ENCODE data around the gene FRS3.

DNA sequence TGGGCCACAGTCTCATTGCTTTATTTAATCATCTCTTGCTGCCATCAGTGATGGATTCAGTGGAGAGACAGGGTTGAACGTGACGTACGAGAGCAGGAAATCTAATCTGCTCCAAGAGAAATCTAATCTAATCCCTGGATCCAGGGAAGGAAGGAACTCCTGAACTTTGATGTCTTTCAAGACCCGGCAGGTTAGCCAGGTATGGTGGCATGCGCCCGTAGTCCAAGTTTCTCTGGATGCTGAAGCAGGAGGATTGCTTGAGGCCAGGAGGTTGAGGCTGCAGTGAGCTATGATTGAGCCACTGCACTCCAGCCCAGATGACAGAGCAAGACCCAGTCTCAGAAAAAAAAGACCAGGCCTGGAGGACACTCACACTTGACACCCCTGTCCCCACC lies 21.1 kb downstream of the FRS3 start:
- TF ChIP-seq EZH2phosphoT487 (conservative IDR thresholded peaks at IDR 0.05; ENCODE audit: low read length), result no peak
- TF ChIP-seq, protein P1, sequence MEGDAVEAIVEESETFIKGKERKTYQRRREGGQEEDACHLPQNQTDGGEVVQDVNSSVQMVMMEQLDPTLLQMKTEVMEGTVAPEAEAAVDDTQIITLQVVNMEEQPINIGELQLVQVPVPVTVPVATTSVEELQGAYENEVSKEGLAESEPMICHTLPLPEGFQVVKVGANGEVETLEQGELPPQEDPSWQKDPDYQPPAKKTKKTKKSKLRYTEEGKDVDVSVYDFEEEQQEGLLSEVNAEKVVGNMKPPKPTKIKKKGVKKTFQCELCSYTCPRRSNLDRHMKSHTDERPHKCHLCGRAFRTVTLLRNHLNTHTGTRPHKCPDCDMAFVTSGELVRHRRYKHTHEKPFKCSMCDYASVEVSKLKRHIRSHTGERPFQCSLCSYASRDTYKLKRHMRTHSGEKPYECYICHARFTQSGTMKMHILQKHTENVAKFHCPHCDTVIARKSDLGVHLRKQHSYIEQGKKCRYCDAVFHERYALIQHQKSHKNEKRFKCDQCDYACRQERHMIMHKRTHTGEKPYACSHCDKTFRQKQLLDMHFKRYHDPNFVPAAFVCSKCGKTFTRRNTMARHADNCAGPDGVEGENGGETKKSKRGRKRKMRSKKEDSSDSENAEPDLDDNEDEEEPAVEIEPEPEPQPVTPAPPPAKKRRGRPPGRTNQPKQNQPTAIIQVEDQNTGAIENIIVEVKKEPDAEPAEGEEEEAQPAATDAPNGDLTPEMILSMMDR (IDR thresholded peaks at IDR 0.05; ENCODE audit: insufficient read depth, low read length, poor library complexity, severe bottlenecking), result no peak
